H9 (cell line): ENCODE results near the gene ANXA1. TPM values are rescaled to one million over a fixed set of nuclear protein-coding genes. Genes with fewer than 3 reads are reported as not detected.

Experiments
- DNase-seq: peaks from one replicate; pipeline ENCODE4 v3.0.0-alpha.2; 2017
- H2AFZ ChIP-seq: one replicate; pipeline ENCODE4 v1.6.1; 2013; ENCODE audit warnings: mild to moderate bottlenecking, low read length, control low read depth, moderate library complexity
- H2AK5ac ChIP-seq: 2 replicates; pipeline ENCODE4 v1.6.1; 2013; ENCODE audit warnings: low read length, control low read depth, mixed read lengths; ENCODE audit not compliant: insufficient read length
- H2BK120ac ChIP-seq: one replicate; pipeline ENCODE4 v1.6.1; 2013; ENCODE audit warnings: low read depth, mild to moderate bottlenecking, low read length, control low read depth, inconsistent platforms; ENCODE audit not compliant: poor library complexity, severe bottlenecking
- H2BK12ac ChIP-seq: 2 replicates; pipeline ENCODE4 v1.6.1; 2013; ENCODE audit warnings: low read length, control low read depth, mixed read lengths, low read depth; ENCODE audit not compliant: insufficient read length
- H2BK15ac ChIP-seq: 2 replicates; pipeline ENCODE4 v1.6.1; 2013; ENCODE audit warnings: low read depth, low read length, control low read depth
- H2BK20ac ChIP-seq: one replicate; pipeline ENCODE4 v1.6.1; 2013; ENCODE audit warnings: low read depth, mild to moderate bottlenecking, low read length, control low read depth, inconsistent platforms; ENCODE audit not compliant: poor library complexity, severe bottlenecking
- H2BK5ac ChIP-seq: 2 replicates; pipeline ENCODE4 v1.6.1; 2013; ENCODE audit warnings: low read length, control low read depth, mixed read lengths; ENCODE audit not compliant: insufficient read length
- H3K14ac ChIP-seq: 2 replicates; pipeline ENCODE4 v1.6.1; 2013; ENCODE audit warnings: low read length, control low read depth; ENCODE audit not compliant: insufficient read depth
- H3K18ac ChIP-seq: 2 replicates; pipeline ENCODE4 v1.6.1; 2013; ENCODE audit warnings: low read depth, mild to moderate bottlenecking, mixed read lengths, low read length, control low read depth; ENCODE audit not compliant: insufficient read length
- H3K23ac ChIP-seq: 2 replicates; pipeline ENCODE4 v1.6.1; 2013; ENCODE audit warnings: low read length, control low read depth, mixed read lengths, low read depth; ENCODE audit not compliant: insufficient read length
- H3K23me2 ChIP-seq: 2 replicates; pipeline ENCODE4 v1.6.1; 2013; ENCODE audit warnings: low read depth, mild to moderate bottlenecking, mixed read lengths, low read length, control low read depth; ENCODE audit not compliant: insufficient read length, poor library complexity, severe bottlenecking
- H3K27ac ChIP-seq: 2 replicates; pipeline ENCODE4 v1.5.1; 2013; ENCODE audit warnings: low read length, control low read depth, mixed read lengths, low read depth; ENCODE audit not compliant: insufficient read length
- H3K27me3 ChIP-seq: 2 replicates; pipeline ENCODE4 v1.6.1; 2013; ENCODE audit warnings: low read length, control low read depth, inconsistent platforms; ENCODE audit not compliant: insufficient read depth
- H3K4ac ChIP-seq: 2 replicates; pipeline ENCODE4 v1.6.1; 2013; ENCODE audit warnings: low read depth, mild to moderate bottlenecking, control low read depth, inconsistent platforms, low read length, moderate library complexity
- H3K4me1 ChIP-seq: 2 replicates; pipeline ENCODE4 v1.6.1; 2013; ENCODE audit warnings: low read length, control low read depth, inconsistent platforms; ENCODE audit not compliant: insufficient read depth
- H3K4me2 ChIP-seq: 2 replicates; pipeline ENCODE4 v1.6.1; 2013; ENCODE audit warnings: low read length, control low read depth, mixed read lengths; ENCODE audit not compliant: insufficient read length, insufficient read depth
- H3K56ac ChIP-seq: 2 replicates; pipeline ENCODE4 v1.6.1; 2013; ENCODE audit warnings: low read depth, mild to moderate bottlenecking, mixed read lengths, low read length, control low read depth; ENCODE audit not compliant: insufficient read length
- H3K79me1 ChIP-seq: 2 replicates; pipeline ENCODE4 v1.6.1; 2013; ENCODE audit warnings: low read depth, mild to moderate bottlenecking, moderate library complexity, low read length, control low read depth, inconsistent platforms; ENCODE audit not compliant: insufficient read depth, poor library complexity, severe bottlenecking
- H3K79me2 ChIP-seq: 2 replicates; pipeline ENCODE4 v1.6.1; 2013; ENCODE audit warnings: low read length, control low read depth, inconsistent platforms; ENCODE audit not compliant: insufficient read depth
- H3K9ac ChIP-seq: 2 replicates; pipeline ENCODE4 v1.6.1; 2013; ENCODE audit warnings: low read length, control low read depth, mixed read lengths; ENCODE audit not compliant: insufficient read length; ENCODE audit errors: extremely low read depth
- H3K9me3 ChIP-seq: one replicate; pipeline ENCODE4 v1.6.1; 2013; ENCODE audit warnings: low read depth, low read length, inconsistent platforms; ENCODE audit not compliant: control insufficient read depth
- H3T11ph ChIP-seq: one replicate; pipeline ENCODE4 v1.6.1; 2013; ENCODE audit warnings: mild to moderate bottlenecking, low read length, control low read depth, inconsistent platforms
- H4K20me1 ChIP-seq: one replicate; pipeline ENCODE4 v1.6.1; 2013; ENCODE audit not compliant: control insufficient read depth, insufficient read length, insufficient read depth
- H4K5ac ChIP-seq: 2 replicates; pipeline ENCODE4 v1.6.1; 2013; ENCODE audit warnings: low read depth, mild to moderate bottlenecking, mixed read lengths, low read length, control low read depth; ENCODE audit not compliant: insufficient read length
- H4K8ac ChIP-seq: replicated peaks from 2 replicates; pipeline ENCODE4 v1.6.1; 2013; ENCODE audit warnings: low read length, control low read depth, mixed read lengths, low read depth; ENCODE audit not compliant: insufficient read length
- H4K91ac ChIP-seq: 2 replicates; pipeline ENCODE4 v1.6.1; 2013; ENCODE audit warnings: low read depth, mild to moderate bottlenecking, moderate library complexity, mixed read lengths, low read length, control low read depth; ENCODE audit not compliant: insufficient read length
- H3K27ac Mint-ChIP-seq, 3 experiments: 2 replicates in 2 of 3; 3 replicates in 1 of 3; pipeline ENCODE4 v1.8.0; 2020 to 2021; ENCODE audit warnings: mixed read lengths in 3 of 3, mild to moderate bottlenecking in 1 of 3, moderate library complexity in 1 of 3
- H3K27me3 Mint-ChIP-seq: 2 replicates; pipeline ENCODE4 v1.8.0; 2021; ENCODE audit warnings: low read depth, mild to moderate bottlenecking, moderate library complexity, mixed read lengths
- H3K36me3 Mint-ChIP-seq, 3 experiments: 2 replicates in 2 of 3; 3 replicates in 1 of 3; pipeline ENCODE4 v1.8.0; 2020 to 2021; ENCODE audit warnings: low read depth in 3 of 3, mixed read lengths in 3 of 3; ENCODE audit not compliant: insufficient read depth in 1 of 3
- H3K4me1 Mint-ChIP-seq, 2 experiments: 2 replicates each; pipeline ENCODE4 v1.8.0; 2020; ENCODE audit warnings: mixed read lengths in 2 of 2
- H3K4me3 Mint-ChIP-seq, 2 experiments: 2 replicates in 1 of 2; 3 replicates in 1 of 2; pipeline ENCODE4 v1.8.0; 2020 to 2021; ENCODE audit warnings: mild to moderate bottlenecking in 2 of 2, mixed read lengths in 2 of 2, moderate library complexity in 1 of 2
- H3K9me3 Mint-ChIP-seq, 2 experiments: 2 replicates in 1 of 2; 3 replicates in 1 of 2; pipeline ENCODE4 v1.8.0; 2020; ENCODE audit warnings: mild to moderate bottlenecking in 2 of 2, mixed read lengths in 2 of 2, moderate library complexity in 1 of 2
- WGBS: extraction: QIAGEN DNeasy Blood & Tissue Kit; methylation state at CpG from one replicate; pipeline ENCODE4 v1.1.7; 2013; ENCODE audit warnings: missing lambda C conversion rate, low lambda C conversion rate, mixed read lengths; ENCODE audit not compliant: insufficient read length; ENCODE audit errors: extremely low coverage; 5-methylcytosine and 5-hydroxymethylcytosine counted together
- total RNA-seq: library from RNA; stranded (reverse); gene quantifications from 2 replicates; pipeline ENCODE4 v1.2.1, GENCODE V29; 2021
- TF ChIP-seq, protein P1 (sequence below): fragments of 200-600 bp; sonication (generic); conservative IDR thresholded peaks from 3 replicates; pipeline ENCODE4 v1.8.0; 2021; ENCODE audit warnings: antibody characterized with exemption, mild to moderate bottlenecking

Gene ANXA1
- total RNA-seq, 1 experiment from 2014 or later: 3.5 TPM

- H3K4me1 ChIP-seq: no peaks in the 10 kb centered on the region
- no peak overlapping the region for H4K91ac ChIP-seq
- no peak overlapping the region for H4K5ac ChIP-seq
- H2AFZ ChIP-seq: no peak overlapping the region
- H3K9me3 ChIP-seq: no peaks in the 10 kb centered on the region
- no peak overlapping the region for H2AK5ac ChIP-seq
- WGBS: no CpG with 5 or more reads among the region's 1 CpG
- TF ChIP-seq, protein P1, sequence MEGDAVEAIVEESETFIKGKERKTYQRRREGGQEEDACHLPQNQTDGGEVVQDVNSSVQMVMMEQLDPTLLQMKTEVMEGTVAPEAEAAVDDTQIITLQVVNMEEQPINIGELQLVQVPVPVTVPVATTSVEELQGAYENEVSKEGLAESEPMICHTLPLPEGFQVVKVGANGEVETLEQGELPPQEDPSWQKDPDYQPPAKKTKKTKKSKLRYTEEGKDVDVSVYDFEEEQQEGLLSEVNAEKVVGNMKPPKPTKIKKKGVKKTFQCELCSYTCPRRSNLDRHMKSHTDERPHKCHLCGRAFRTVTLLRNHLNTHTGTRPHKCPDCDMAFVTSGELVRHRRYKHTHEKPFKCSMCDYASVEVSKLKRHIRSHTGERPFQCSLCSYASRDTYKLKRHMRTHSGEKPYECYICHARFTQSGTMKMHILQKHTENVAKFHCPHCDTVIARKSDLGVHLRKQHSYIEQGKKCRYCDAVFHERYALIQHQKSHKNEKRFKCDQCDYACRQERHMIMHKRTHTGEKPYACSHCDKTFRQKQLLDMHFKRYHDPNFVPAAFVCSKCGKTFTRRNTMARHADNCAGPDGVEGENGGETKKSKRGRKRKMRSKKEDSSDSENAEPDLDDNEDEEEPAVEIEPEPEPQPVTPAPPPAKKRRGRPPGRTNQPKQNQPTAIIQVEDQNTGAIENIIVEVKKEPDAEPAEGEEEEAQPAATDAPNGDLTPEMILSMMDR: no peak
- no peak overlapping the region for H3K56ac ChIP-seq
- Mint-ChIP-seq H3K27me3 (no peaks in the 10 kb centered on the region), H3K9me3 (no peaks in the 10 kb centered on the region), H3K36me3 (no peaks in the 10 kb centered on the region), H3K27ac (no peak overlapping the region), H3K4me3 (no peak overlapping the region), H3K4me1 (0 out of 4 replicates have a peak, but pooled peaks cover 0 to 2% of the 10 kb centered on the region in 2 experiments)
- no peak overlapping the region for H3K27ac ChIP-seq
- H3K4me2 ChIP-seq: no peak overlapping the region
- no peaks in the 10 kb centered on the region for H3K79me1 ChIP-seq
- no peaks in the 10 kb centered on the region for H3K79me2 ChIP-seq
- H2BK20ac ChIP-seq: no peak overlapping the region
- H3K23ac ChIP-seq: no peak overlapping the region
- H3T11ph ChIP-seq: no peak overlapping the region
- no peak overlapping the region for H3K18ac ChIP-seq
- H4K8ac ChIP-seq: no peak overlapping the region
- no peaks in the 10 kb centered on the region for H3K27me3 ChIP-seq
- H2BK120ac ChIP-seq: no peak overlapping the region
- no peak for DNase-seq
- no peak overlapping the region for H2BK5ac ChIP-seq
- no peak overlapping the region for H3K14ac ChIP-seq
- H3K23me2 ChIP-seq: no peaks in the 10 kb centered on the region
- no peak overlapping the region for H3K9ac ChIP-seq
- no peak overlapping the region for H2BK15ac ChIP-seq
- H3K4ac ChIP-seq: no peak overlapping the region
- H4K20me1 ChIP-seq: no peaks in the 10 kb centered on the region
- no peak overlapping the region for H2BK12ac ChIP-seq
These were observed 55.2 kb downstream of the ANXA1 start for GRCh38 chr9:73206851-73207250.
